Measurements from ENCODE around the gene MCRS1. TPM values are rescaled to one million over a fixed set of nuclear protein-coding genes. Genes with fewer than 3 reads are reported as not detected.
"Not testable (repeated sequence)": the region's sequence is repeated elsewhere in the genome, so short reads cannot be mapped to it uniquely, and the experiment has no call there.

The MCRS1 gene
- total RNA-seq, 6 donors from 2014 or later: 39.6 to 85.9 (median 62.7) TPM

GRCh38 chr12:49515266-49515665 lies 52.7 kb downstream of the MCRS1 start:
- Histone ChIP-seq H3K27ac (no peak overlapping the region), H3K36me3 (no peaks in the 10 kb centered on the region), H3K4me1 (no peaks in the 10 kb centered on the region), H3K9me3 (no peaks in the 10 kb centered on the region), H3K27me3 (no peaks in the 10 kb centered on the region), H3K4me3 (no peak overlapping the region)
- ATAC-seq (ENCODE audit: low FRiP score in 2 of 2) (no peak), DNase-seq (no peak)
- 86 to 88% methylated on average over 5 of the region's 5 CpGs for WGBS, 2 donors
- TF ChIP-seq POLR2A (IDR thresholded peaks at IDR 0.05) (no peak), CTCF (IDR thresholded peaks at IDR 0.05) (no peak), POLR2AphosphoS5 (IDR thresholded peaks at IDR 0.05) (no peak), EP300 (IDR thresholded peaks at IDR 0.05) (no peak)

- no peaks in the 10 kb centered on the region for H3K27me3 ChIP-seq
- no peak for TF ChIP-seq POLR2AphosphoS5 (IDR thresholded peaks at IDR 0.05)
- no peak for TF ChIP-seq POLR2A (IDR thresholded peaks at IDR 0.05)
- no peak for TF ChIP-seq EP300 (IDR thresholded peaks at IDR 0.05)
- no peak for TF ChIP-seq CTCF (IDR thresholded peaks at IDR 0.05)
- no peaks in the 10 kb centered on the region for H3K4me1 ChIP-seq
- DNase-seq (no peak), ATAC-seq (ENCODE audit: low FRiP score in 2 of 2) (no peak)
- no peak overlapping the region for H3K27ac ChIP-seq
- no peak overlapping the region for H3K4me3 ChIP-seq
- 76 to 90% methylated on average over 1 of the region's 1 CpG for WGBS, 2 donors
- H3K9me3 ChIP-seq: no peaks in the 10 kb centered on the region
- H3K36me3 ChIP-seq: no peaks in the 10 kb centered on the region
Observed at GRCh38 chr12:49512546-49512945, 55.4 kb downstream of the MCRS1 start.

GRCh38 chr12:49511410-49511809 lies 56.5 kb downstream of the MCRS1 start:
- no peaks in the 10 kb centered on the region for H3K36me3 ChIP-seq
- no peak for DNase-seq
- no peaks in the 10 kb centered on the region for H3K9me3 ChIP-seq
- H3K27ac ChIP-seq: no peak overlapping the region
- no peak overlapping the region for H3K4me3 ChIP-seq
- no peak for ATAC-seq (ENCODE audit: low FRiP score in 2 of 2)
- no peak for TF ChIP-seq POLR2AphosphoS5 (IDR thresholded peaks at IDR 0.05)
- no peak for TF ChIP-seq CTCF (IDR thresholded peaks at IDR 0.05)
- no peaks in the 10 kb centered on the region for H3K4me1 ChIP-seq
- no peaks in the 10 kb centered on the region for H3K27me3 ChIP-seq

GRCh38 chr12:49509681-49510080 lies 58.3 kb downstream of the MCRS1 start:
- H3K27ac ChIP-seq; H3K4me1 ChIP-seq; DNase-seq; H3K9me3 ChIP-seq; H3K4me3 ChIP-seq; H3K36me3 ChIP-seq; ATAC-seq (ENCODE audit: low FRiP score in 2 of 2); H3K27me3 ChIP-seq: not testable (repeated sequence)
- WGBS, 2 donors: 84 to 93% methylated on average over 8 of the region's 8 CpGs

Small RNAs within 50 kb of the gene (small RNA-seq; reads per million reads assigned to genes)
- gene POLR2KP1 (0 reads per million in 4 donors), gene RNU6-834P (0 reads per million in 4 donors)

Other genes with a start within 250 kb of the MCRS1 start
- 1 to 10 TPM in 3 of 6 donors, under 1 TPM in 1, not detected in 2; 0.86 to 3.3 (median 3.0) TPM for gene TROAP, start 244.9 kb downstream of the MCRS1 start, total RNA-seq
- gene C1QL4, start 231.0 kb downstream of the MCRS1 start, total RNA-seq: not detected
- under 1 TPM in 4 of 6 donors, not detected in 2; 0.15 to 0.59 (median 0.38) TPM for gene DNAJC22, start 221.3 kb downstream of the MCRS1 start, total RNA-seq
- 10 to 100 TPM in 5 of 6 donors, 1 to 10 TPM in 1; 6.2 to 33.5 (median 14.4) TPM for gene SPATS2, start 200.7 kb downstream of the MCRS1 start, total RNA-seq
- gene KCNH3, start 29.1 kb downstream of the MCRS1 start, total RNA-seq: 10 to 100 TPM in 1 of 6 donors, 1 to 10 TPM in 4, under 1 TPM in 1; 0.37 to 19.9 (median 2.5) TPM
- 1 to 10 TPM in 2 of 6 donors, under 1 TPM in 4; 0.20 to 3.1 (median 0.73) TPM for gene FAM186B, start 37.5 kb upstream of the MCRS1 start, total RNA-seq
- gene PRPF40B, start 55.4 kb upstream of the MCRS1 start, total RNA-seq: 10 to 100 TPM; 10.8 to 63.9 (median 16.9) TPM
- 10 to 100 TPM; 13.0 to 46.7 (median 29.4) TPM for gene FMNL3, start 139.3 kb upstream of the MCRS1 start, total RNA-seq
- 100 to 1,000 TPM; 185 to 831 (median 594) TPM for gene TMBIM6, start 173.4 kb upstream of the MCRS1 start, total RNA-seq

All from upper lobe of left lung (tissue), 6 donors.